Right cardiac atrium (tissue), 5 donors: ENCODE measurements around the gene TVP23C. TPM values are rescaled to one million over a fixed set of nuclear protein-coding genes. Genes with fewer than 3 reads are reported as not detected.

Experiments used
- ATAC-seq, 2 donors: fragments of 200-7000 bp; cut with Tn5 transposase; one replicate each; pipeline versions ENCODE4 v1.8.0 to v1.9.1; 2020; ENCODE audit warnings: moderate library complexity in 2 of 2, mild to moderate bottlenecking in 1 of 2
- DNase-seq, 3 donors: peaks; one replicate each; pipeline ENCODE4 v3.0.0-alpha.2; 2020
- H3K27ac ChIP-seq: one replicate; pipeline ENCODE4 v1.5.1; 2013; ENCODE audit warnings: mild to moderate bottlenecking, low read length, control low read depth, moderate library complexity
- H3K27me3 ChIP-seq: one replicate; pipeline ENCODE4 v1.6.1; 2013; ENCODE audit not compliant: control insufficient read depth, insufficient read depth
- H3K4me1 ChIP-seq: one replicate; pipeline ENCODE4 v1.6.1; 2013; ENCODE audit warnings: low read length; ENCODE audit not compliant: control insufficient read depth, insufficient read depth
- H3K4me3 ChIP-seq: one replicate; pipeline ENCODE4 v1.5.1; 2013; ENCODE audit warnings: low read length, control low read depth
- H3K9me3 ChIP-seq: one replicate; pipeline ENCODE4 v1.6.1; 2013; ENCODE audit warnings: low read length; ENCODE audit not compliant: control insufficient read depth
- WGBS: extraction: QIAGEN DNeasy Blood & Tissue Kit; methylation state at CpG from one replicate; pipeline ENCODE4 v1.1.7; 2013; 5-methylcytosine and 5-hydroxymethylcytosine counted together
- intact Hi-C, 4 donors: fragments of 100-400 bp; cut with DNase I; formaldehyde crosslinking; loops; one replicate each; pipeline versions ENCODE4 v1.11.0 to v1.14.0; 2022 to 2023
- polyA plus RNA-seq: library from polyadenylated mRNA; stranded (reverse); fragments of 200-250 nt; gene quantifications from one replicate; pipeline ENCODE4 v1.2.3, GENCODE V29; 2013
- total RNA-seq, 4 donors: library from RNA; stranded (reverse); fragmentation: NEBNext Ultra II Directional; extraction: Animal tissue kit (Norgen Biotek cat#: 25700); gene quantifications; one replicate each; pipeline ENCODE4 v1.2.1, GENCODE V29; 2021
- donor health status: healthy with polysubstance abuse.
- donor health status: DM: no; HTN: yes; CAD: no.
- donor health status: DM: no; HTN: no; CAD: no.
- donor health status: DM: no; HTN: yes; CAD: no; lungs with severe emphysema.
- donor health status: DM: yes; HTN: yes; CAD: no.

The TVP23C gene
- total and polyA plus RNA-seq, 5 donors = 3.5 to 9.0 (median 5.8) TPM

DNA sequence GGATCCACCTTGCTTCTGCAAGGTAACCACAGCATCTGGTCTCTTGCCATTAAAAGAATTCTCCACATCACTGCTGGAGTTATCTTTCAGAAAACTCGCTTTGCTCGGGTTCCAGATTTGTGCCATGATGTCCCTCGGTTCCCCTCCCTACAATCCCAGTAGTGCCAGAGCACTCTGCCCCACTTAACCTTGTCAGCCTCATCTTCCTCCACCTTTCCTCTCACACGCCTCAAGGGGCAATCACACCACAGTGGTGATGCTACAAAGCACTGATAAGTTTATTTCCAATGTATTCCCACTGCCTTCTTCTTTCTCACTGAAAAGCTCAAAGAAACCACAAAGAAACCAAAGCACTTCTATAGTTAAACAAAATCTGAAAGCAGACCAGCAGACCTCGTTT, 84.4 kb downstream of the TVP23C start:
- H3K27me3 ChIP-seq = no peaks in the 10 kb centered on the region
- no peak for DNase-seq
- H3K4me3 ChIP-seq = no peak overlapping the region
- WGBS = 64% methylated on average over 5 of the region's 5 CpGs
- peaks cover 8% of the 10 kb centered on the region for H3K4me1 ChIP-seq
- intact Hi-C loops = no loop called here
- ATAC-seq = peak; percentile 67 to 72
- no peaks in the 10 kb centered on the region for H3K9me3 ChIP-seq
- no peak overlapping the region for H3K27ac ChIP-seq

DNA sequence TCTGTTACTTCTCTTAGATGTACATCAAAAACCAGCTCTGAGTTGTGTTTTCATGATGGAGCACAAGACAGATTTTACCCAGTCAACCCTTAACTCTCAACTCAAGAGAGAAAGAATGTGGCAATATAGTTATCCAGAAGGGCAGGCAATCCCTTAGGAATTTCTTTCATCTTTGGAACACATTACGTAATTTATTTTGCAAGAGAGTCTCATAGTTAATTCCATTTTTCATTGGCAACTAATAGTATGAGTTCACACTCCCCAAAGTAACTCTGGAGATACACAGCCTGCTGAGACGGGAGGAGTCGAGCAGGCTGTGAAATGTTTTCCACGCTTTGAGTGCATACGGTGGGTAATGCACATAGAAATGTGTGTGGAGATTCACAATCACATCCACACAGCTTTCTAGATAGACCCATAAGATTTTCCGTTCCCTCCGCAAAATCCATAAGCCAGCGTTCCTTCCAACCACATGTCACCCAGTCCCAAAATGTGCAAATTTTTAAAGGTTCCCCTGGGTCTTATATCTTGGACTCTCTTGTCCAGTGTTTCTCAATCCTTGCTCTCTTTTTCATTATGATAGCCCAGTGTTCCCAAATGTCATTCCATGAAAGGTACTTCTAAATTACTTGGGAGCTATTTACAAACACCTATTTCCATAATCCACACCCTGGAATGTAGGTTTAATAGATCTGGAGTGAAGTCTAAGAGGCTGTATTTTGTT, 87.5 kb downstream of the TVP23C start:
- Histone ChIP-seq H3K9me3 (no peaks in the 10 kb centered on the region), H3K4me1 (peaks cover 8% of the 10 kb centered on the region), H3K27me3 (no peaks in the 10 kb centered on the region), H3K4me3 (no peak overlapping the region), H3K27ac (peak overlapping the region; percentile 74)
- ATAC-seq (peak; percentile 83 to 88), DNase-seq (no peak)
- WGBS = 66% methylated on average over 8 of the region's 8 CpGs
- intact Hi-C loops = loop anchor here in 1 of 4 donors (2.0 kb wide), 1 partner anchor 15 kb away; no protein-coding TSS in a partner anchor

DNA sequence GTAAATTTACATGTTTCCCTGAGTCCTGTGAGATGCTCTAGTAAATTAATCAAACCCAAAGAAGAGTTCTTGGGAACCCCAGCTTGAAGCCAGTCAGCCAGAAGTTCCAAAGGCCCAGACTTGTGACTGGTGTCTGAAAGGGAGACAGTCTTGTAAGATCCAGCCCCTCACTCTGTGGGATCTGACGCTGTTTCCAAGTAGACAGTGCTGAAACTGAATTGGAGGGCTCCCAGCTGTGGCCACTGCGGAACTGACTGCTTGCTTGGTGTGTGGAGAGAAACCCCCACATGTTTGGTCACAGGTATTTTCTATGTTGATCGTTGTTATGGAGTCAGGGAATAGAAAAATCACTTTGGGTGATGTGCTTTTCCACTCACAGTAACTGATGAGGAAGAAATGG, 90.4 kb downstream of the TVP23C start:
- no peak overlapping the region for H3K4me3 ChIP-seq
- intact Hi-C loops = no loop called here
- H3K4me1 ChIP-seq = peaks cover 3% of the 10 kb centered on the region
- no peak overlapping the region for H3K27ac ChIP-seq
- WGBS = 77% methylated on average over 3 of the region's 3 CpGs
- H3K27me3 ChIP-seq = no peaks in the 10 kb centered on the region
- DNase-seq (no peak), ATAC-seq (no peak)
- H3K9me3 ChIP-seq = no peaks in the 10 kb centered on the region

DNA sequence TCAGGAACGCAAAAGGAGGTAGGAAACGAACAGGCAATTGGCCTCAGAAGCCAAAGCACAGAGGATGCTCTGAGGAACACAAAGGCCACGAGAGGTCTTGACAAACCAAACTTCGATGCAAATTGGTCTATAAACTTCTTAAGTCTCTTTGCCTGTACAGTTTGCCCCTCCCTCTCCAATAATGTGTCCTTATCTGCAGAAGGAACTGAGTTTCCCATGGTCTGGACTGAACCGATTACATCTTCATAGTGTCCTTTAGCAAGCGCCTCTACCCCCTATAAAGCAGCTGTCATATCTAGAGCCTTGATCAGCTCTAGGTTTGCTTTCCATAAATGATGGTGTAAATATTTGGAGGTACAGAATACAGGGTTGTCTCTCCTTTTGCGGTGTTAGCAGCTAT, 92.7 kb downstream of the TVP23C start:
- Histone ChIP-seq H3K27me3 (no peaks in the 10 kb centered on the region), H3K9me3 (no peaks in the 10 kb centered on the region), H3K4me1 (peaks cover 3% of the 10 kb centered on the region), H3K4me3 (no peak overlapping the region), H3K27ac (no peak overlapping the region)
- WGBS = 56% methylated on average over 7 of the region's 7 CpGs
- DNase-seq (no peak), ATAC-seq (no peak)
- intact Hi-C loops = no loop called here

DNA sequence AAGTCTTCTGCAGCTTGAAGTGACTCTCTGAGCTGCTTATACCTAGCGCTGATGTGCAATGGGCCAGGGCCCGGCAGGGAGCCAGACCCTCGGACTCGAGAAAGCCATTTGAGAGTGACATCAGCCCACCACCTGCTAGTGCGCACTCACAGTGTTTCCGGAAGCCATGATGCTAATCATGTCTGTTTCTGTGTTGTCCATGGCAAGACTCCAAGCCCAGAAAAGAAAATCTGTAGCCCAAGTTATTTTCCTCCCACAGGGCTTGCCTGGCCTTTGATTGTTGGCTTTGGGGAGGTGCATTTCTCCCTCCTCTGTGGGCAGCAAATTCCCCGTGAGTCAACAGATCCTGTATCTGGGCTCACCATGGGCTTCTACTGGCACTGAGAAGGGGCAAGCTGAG, 94.0 kb downstream of the TVP23C start:
- ATAC-seq (peak in 1 of 2 donors; percentile 39), DNase-seq (peak; percentile 33 to 75 (median 70))
- no peaks in the 10 kb centered on the region for H3K27me3 ChIP-seq
- intact Hi-C loops = no loop called here
- no peaks in the 10 kb centered on the region for H3K9me3 ChIP-seq
- 61% methylated on average over 7 of the region's 7 CpGs for WGBS
- peaks cover 9% of the 10 kb centered on the region for H3K4me1 ChIP-seq
- H3K27ac ChIP-seq = no peak overlapping the region
- no peak overlapping the region for H3K4me3 ChIP-seq

DNA sequence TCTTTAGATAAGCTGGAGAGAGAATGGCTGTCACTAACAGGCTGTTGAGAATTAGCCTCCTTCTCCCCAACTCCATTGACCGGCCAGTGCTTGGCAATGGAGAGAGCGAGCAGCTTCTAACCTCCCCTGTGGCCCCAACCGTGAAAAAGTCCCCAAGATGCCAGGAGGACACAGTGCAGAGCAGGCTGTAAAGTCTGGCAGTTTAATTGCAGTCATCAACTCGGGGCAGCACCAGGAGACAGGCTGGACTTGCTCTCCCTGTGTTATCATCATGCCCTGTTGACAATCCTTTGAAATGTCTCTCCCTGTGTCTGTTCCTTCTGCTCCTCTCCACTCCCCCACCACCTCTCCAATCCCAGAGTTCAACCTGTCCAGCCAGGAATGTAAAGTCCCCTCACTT, 95.2 kb downstream of the TVP23C start:
- Histone ChIP-seq H3K9me3 (no peaks in the 10 kb centered on the region), H3K27ac (no peak overlapping the region), H3K27me3 (no peaks in the 10 kb centered on the region), H3K4me1 (peaks cover 17% of the 10 kb centered on the region), H3K4me3 (no peak overlapping the region)
- intact Hi-C loops = no loop called here
- DNase-seq = no peak
- WGBS = 31% methylated on average over 4 of the region's 4 CpGs
- no peak for ATAC-seq

DNA sequence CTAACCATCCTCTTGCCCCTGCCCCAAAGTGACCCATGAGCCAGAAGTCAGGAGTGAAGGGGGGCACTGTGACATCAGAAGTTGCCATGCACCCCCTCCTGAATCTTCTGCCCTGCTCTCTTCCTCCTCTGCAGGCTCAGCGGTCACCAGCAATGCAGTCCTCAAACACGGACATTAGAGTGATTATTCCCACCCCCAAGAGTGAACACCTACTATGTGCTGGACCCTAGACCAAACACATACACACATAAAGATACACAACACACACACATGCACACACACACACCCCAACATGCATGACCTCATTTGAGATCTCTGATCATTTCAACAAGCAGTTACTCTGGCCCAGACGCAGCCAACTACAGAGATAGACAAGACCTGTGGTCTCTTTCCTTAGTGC, 95.7 kb downstream of the TVP23C start, which contains the start of gene CDRT4:
CDRT4 (minus strand) TSS at position 30 of the 400 bp plus-strand sequence. CDS start 27,383 bp downstream, outside the sequence.
- intact Hi-C loops = no loop called here
- no peaks in the 10 kb centered on the region for H3K27me3 ChIP-seq
- H3K4me1 ChIP-seq = peaks cover 17% of the 10 kb centered on the region
- H3K27ac ChIP-seq = no peak within 1 kb of the TSS
- no peaks in the 10 kb centered on the region for H3K9me3 ChIP-seq
- DNase-seq (no peak), ATAC-seq (no peak)
- 87% methylated on average over 3 of the region's 3 CpGs for WGBS
- no peak within 1 kb of the TSS for H3K4me3 ChIP-seq

DNA sequence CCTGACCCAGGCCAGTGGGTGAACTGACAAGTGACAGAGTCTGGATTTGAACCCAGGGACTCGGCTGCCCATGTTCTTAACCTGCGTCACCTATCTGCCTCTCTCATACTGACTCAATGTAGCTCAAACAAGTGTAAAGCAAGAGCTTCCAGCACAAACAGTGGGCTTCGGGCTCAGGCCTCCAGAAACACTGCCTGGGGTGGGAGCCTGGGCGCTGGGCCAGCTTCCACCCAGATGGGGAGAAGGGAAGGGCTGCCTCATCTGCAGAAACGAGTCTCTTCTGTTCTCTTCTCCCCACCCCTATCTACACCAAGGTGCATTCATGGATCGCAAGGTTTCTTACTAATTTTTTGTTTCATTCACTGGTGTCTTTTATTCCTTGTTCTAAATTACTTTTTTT, 97.2 kb downstream of the TVP23C start:
- whole genome bisulfite sequencing = 84% methylated on average over 6 of the region's 6 CpGs
- intact Hi-C loops = no loop called here
- DNase-seq (no peak), ATAC-seq (no peak)
- no peak overlapping the region for H3K4me3 ChIP-seq
- H3K27ac ChIP-seq = no peak overlapping the region
- no peaks in the 10 kb centered on the region for H3K27me3 ChIP-seq
- peaks cover 17% of the 10 kb centered on the region for H3K4me1 ChIP-seq
- no peaks in the 10 kb centered on the region for H3K9me3 ChIP-seq

DNA sequence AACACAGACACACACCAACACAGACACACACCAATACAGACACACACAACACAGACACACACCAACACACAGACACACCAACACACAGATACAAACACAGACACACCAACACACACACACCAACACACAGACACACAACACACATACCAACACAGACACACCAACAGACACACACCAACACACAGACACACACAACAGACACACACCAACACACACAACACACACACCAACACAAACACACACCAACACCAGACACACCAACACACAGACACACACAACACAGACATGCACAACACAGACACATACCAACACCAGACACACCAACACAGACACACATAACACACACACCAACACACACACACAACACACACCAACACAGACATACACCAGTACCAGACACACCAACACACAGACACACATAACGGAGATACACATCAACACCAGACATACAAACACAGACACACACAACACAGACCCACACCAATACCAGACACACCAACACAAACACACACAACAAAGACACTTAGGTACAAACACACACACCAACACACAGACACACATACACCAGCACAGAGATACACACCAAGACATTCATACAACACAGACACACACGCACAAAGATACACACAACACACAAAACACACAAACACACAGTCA, 98.1 kb downstream of the TVP23C start:
- Histone ChIP-seq H3K4me3 (no peak overlapping the region), H3K9me3 (no peaks in the 10 kb centered on the region), H3K4me1 (peaks cover 18% of the 10 kb centered on the region), H3K27ac (no peak overlapping the region), H3K27me3 (no peaks in the 10 kb centered on the region)
- no peak for DNase-seq
- intact Hi-C loops = no loop called here
- 100% methylated on average over 2 of the region's 2 CpGs for WGBS
- ATAC-seq = no peak

DNA sequence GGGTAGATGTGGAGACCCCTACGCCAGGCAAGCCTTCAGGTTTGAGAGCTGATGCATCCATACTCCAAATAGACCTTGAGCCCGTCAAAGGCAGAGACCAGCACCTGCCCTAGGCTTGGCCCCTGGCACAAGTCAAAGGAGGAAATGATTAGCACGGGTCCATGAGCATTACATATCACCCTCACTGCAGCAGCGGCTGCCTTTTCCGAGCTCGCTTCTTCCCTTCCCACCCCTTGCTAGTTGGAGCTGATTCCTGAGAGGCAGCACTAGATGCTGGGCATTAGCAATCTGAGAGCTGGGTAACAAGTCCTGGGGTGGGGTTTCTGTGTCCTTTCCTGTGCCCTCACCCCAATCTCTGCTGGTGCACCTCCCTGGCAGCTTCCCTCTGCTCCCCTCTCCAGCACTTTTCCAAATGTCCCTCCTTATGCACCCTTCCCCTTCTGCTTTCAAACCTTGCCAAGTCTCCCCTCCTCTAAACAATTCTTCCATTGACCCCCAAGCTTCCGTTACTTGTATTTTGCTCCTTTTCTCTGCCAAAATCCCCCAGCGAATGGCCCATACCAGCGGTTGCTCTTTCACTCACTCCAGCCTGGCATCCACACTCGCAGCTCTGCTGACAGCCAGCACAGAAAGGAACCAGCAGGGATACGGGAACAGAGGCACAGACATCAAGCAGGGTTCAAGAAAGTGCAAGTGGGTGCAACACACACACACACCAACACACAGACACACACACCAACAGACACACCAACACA, 98.9 kb downstream of the TVP23C start:
- DNase-seq = peak in 1 of 3 donors; percentile 67
- intact Hi-C loops = no loop called here
- no peaks in the 10 kb centered on the region for H3K27me3 ChIP-seq
- peak; percentile 44 to 54 for ATAC-seq
- no peak overlapping the region for H3K4me3 ChIP-seq
- H3K4me1 ChIP-seq = peaks cover 18% of the 10 kb centered on the region
- no peaks in the 10 kb centered on the region for H3K9me3 ChIP-seq
- H3K27ac ChIP-seq = no peak overlapping the region
- 44% methylated on average over 11 of the region's 11 CpGs for WGBS
